SKM-1 (cell line): ENCODE measurements around the gene SIM2.

Experiments used
- DNase-seq: peaks from one replicate; lab custom pipeline; 2025; ENCODE audit not compliant: unreplicated experiment; lab: John Stamatoyannopoulos, UW

The SIM2 gene

GRCh38 chr21:36684957-36685714 is 13.8 kb upstream of the SIM2 start:
- no peak for DNase-seq

- DNase-seq, result no peak
Measured at GRCh38 chr21:36686955-36687354, 12.0 kb upstream of the SIM2 start.

- DNase-seq, result no peak
Measured at GRCh38 chr21:36688324-36688723, 10.6 kb upstream of the SIM2 start.

GRCh38 chr21:36689324-36689723 is 9.6 kb upstream of the SIM2 start:
- DNase-seq, result no peak

GRCh38 chr21:36690628-36691554 is 8.0 kb upstream of the SIM2 start:
- no peak for DNase-seq

GRCh38 chr21:36691555-36692041 is 7.3 kb upstream of the SIM2 start:
- no peak for DNase-seq

- no peak for DNase-seq
Measured at GRCh38 chr21:36692114-36692834, 6.6 kb upstream of the SIM2 start.

- no peak for DNase-seq
Measured at GRCh38 chr21:36692835-36693488, 6.0 kb upstream of the SIM2 start.

GRCh38 chr21:36693489-36694030 is 5.4 kb upstream of the SIM2 start:
- no peak for DNase-seq

- DNase-seq, result no peak
Measured at GRCh38 chr21:36694031-36694515, 4.8 kb upstream of the SIM2 start.

GRCh38 chr21:36694593-36695282 is 4.2 kb upstream of the SIM2 start:
- no peak for DNase-seq

- no peak for DNase-seq
Measured at GRCh38 chr21:36695283-36695634, 3.7 kb upstream of the SIM2 start.

GRCh38 chr21:36695671-36696389 is 3.1 kb upstream of the SIM2 start:
- DNase-seq, result no peak

GRCh38 chr21:36696390-36697059 is 2.4 kb upstream of the SIM2 start:
- DNase-seq, result no peak

- DNase-seq, result no peak
Measured at GRCh38 chr21:36697060-36697850, 1.7 kb upstream of the SIM2 start.

- no peak for DNase-seq
Measured at GRCh38 chr21:36697851-36698384, 997 bp upstream of the SIM2 start.

- DNase-seq, result no peak
Measured at GRCh38 chr21:36698385-36698980, 432 bp upstream of the SIM2 start.
